GM19468 (cell line): Measurements from ENCODE around the gene DCP1B.

Source experiments
- ATAC-seq: cut with Tn5 transposase; IDR thresholded peaks from one replicate; pipeline ENCODE4 v1.9.1; 2021; ENCODE audit warnings: mild to moderate bottlenecking, moderate library complexity, moderate number of reproducible peaks; ENCODE audit not compliant: unreplicated experiment; ENCODE audit errors: extremely low read depth

DCP1B gene

DNA sequence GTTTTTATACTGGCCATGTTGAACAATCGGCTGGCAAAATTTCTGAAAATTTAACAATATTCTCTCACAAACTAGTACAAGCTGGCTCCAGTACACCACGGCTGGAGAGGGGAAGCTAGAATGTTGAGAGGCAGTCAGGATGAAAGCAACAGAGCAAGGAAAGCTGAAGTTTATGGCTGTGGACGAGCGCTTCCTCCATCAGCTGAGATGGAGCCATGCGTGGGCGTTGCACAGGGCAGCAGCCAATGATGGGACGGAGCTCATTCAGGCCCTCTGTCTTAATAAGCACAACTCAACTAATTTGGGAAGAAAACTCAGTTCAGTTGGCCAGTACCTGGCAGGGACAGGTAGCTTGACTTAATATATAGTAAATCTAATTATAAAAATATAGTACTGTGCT lies 14.1 kb upstream of the DCP1B start:
- no peak for ATAC-seq

DNA sequence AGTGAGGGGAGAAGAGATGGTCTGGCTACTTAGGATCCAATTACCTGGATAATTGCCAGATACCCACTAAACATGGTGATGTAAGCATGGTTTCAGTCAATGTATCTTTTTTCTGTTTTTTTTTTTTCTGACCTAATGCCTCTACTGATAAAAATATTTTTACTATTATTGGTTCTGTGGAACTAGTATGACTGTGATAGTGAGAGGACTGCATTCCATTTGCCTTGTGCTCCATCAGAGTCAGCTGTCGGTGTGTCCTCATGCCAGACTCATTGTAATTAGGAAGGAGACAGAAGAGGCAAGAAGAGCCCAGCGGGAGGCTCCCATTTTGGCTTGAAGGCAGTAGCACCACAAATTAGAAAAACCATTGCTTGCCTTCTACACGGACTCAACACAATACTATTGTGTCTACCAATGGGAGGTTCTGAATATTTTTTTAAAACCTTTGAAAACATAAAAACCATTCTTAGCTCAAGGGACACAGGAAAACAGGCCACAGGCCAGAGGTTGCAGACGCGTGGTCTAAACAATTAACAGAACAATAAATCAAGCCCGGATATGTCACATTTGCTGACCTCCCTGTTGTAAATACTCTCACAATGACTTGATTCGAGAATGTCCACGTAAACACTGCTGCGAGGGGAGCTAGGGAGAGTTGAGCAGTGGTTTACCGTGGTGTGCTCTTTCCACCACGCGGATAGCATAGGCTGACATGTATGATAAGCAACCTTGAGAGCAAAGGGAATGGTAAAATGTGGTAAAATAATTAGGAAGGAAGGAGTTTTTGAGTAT lies 13.5 kb upstream of the DCP1B start:
- ATAC-seq, result no peak

DNA sequence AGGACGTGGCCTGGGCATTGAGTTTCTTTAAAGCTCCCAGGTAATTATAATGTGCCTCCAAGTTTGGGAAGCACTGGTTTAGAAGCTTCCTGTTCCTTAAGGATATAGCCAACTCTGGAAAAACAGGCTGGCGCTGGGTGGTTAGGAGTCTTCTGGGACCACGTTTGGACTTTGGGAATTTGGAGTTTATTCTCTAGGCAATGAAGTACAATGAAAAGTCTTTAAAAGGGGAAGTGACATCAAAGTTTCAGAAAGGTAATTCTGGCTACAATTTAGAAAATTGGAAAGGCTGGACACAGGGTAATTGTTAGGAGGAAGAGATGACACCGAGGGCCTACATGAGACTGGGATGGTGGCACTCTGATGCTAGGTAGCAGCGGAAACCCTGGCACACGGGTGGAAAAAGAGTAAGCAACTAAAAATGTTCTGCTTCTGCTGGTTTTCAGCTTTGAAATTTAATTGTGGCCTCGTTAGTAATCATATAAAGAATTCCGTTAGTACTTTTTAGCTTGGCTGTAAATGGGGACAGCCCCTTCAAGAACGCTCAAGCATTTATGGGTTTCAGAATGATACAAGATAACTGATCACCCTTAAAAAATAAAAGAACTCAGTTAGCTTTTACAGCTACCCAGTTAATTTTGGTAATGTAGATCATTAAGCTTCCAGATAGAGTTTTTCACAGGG lies 12.7 kb upstream of the DCP1B start:
- no peak for ATAC-seq

DNA sequence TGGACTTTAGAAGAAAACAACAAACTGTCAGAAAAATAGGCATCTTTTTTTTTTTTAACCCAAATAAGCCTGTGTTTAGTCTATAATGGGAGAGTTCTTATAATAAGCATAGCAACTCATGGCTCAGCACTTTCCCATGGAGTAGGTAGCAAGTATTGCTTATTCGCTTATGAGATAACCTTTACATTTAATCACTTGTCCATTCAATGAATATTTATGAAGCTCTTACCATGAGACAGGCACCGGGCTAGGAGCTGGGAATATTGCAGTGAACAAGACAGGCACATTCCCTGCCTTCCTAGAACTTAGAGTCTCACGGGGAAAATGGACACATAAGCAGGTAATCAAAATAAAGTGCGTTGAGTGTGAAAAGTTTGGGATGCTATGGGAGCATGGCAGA lies 10.0 kb upstream of the DCP1B start:
- ATAC-seq, result no peak

DNA sequence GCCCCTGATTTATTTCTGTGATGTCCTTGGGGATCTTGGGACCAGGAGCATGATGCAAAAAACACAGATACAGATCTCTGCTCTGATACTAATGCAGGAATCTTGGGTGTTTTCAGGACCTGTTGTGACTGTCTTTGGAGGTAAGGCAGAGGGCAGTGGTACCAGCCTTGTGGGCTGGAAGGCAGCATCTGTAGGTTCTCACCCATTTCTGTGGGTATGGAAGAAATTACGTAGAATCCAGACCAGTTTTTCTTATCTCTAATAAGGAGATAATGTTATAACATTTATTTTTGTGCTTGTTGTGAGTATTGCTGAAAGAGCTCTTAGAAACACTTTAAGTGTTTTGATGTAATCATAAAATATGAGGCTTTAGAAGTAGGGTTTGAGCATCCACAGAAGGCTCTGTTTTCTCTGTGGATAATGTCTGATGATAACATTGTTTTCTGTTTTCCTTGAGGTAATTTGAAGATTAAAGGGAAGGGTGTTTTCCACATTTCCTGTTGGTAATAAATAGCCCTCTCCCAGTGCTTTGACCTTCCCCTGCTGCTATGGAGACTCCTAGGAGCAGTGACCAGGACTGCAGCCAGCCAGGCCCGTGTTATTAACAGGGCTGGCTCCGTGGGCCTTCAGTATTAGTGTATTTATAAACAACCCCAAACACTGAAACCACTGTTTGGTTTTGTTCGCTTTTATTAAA lies 9.4 kb upstream of the DCP1B start:
- ATAC-seq, result no peak

DNA sequence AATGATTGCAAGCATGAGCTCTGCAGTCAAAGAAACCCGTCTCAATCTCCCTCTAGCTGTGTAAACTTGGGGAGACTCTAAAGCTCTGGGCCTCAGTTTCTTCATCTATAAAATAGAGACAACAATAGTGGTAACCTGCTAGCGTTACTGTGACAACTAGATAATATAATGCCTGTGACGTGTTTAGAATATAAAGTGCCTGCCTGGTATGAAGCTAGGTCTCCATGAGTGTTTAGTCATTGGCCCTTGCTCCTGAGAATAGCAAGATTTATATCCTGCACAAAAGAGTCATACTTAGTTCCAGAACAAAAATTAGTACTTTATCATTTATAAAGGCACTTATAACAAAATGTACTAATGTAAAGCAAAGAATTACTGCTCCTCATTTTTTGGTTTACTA lies 8.8 kb upstream of the DCP1B start:
- ATAC-seq, result no peak

DNA sequence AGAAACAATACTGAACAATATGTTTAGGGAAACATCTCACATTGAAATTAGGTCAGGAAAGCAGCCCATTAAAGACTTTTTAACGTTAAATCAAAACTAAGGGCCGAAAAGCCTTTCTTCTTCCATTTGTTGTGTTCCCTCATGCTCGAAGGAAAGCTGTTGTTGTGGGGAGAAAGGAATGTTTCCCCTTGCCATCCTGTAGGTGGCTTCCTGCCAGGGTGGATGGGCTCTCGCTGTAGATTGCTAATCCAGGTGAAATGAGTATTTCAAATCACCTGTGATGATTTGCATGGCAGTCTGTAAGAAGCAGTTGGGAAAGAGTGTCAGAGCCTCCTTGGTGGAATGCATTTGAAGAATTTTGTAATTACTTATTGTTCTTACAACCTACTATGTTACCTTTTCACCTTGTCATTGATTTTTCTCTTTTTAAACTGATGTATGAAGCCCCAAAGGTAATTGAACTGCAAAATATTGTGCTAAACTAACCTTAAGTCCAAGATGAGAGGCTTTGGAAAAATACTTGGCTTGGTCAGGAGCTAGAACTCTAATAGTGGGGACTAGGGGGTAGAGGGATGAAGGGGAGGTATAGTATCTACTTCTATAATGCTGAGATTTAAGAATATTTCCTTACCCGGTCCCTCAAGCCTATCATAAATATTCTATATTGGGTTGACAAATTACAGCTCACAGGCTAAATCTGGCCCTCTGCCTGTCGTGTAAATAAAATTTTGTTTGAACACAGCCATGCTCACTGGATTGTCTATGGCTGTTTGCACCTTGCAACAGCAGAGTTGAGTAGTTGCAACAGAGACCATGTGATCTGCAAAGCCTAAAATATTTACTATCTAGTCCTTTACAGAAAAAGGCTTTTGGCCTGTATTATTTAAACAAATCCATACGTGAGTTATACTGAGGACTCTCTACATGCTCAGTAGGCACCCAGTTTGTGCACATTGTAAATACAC lies 7.7 kb upstream of the DCP1B start:
- no peak for ATAC-seq

DNA sequence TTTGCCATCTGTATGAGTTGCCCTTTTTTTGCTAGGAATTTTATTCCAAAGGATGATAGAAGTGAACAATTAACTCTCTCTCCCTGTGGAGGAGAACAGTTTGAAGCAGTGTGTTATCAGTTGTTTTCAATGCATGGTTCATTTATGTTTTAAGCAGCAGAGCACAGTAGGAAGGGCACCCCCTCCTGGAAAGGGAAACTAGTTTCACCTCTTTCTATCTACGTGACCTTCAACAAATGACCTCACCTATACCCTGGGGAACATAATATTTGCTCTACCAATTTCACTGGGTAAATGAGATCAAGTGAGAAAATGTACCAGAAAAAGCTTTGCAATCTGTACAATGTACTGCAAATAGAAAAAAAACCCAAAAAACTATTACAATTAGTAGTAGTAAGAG lies 5.4 kb upstream of the DCP1B start:
- ATAC-seq, result no peak

DNA sequence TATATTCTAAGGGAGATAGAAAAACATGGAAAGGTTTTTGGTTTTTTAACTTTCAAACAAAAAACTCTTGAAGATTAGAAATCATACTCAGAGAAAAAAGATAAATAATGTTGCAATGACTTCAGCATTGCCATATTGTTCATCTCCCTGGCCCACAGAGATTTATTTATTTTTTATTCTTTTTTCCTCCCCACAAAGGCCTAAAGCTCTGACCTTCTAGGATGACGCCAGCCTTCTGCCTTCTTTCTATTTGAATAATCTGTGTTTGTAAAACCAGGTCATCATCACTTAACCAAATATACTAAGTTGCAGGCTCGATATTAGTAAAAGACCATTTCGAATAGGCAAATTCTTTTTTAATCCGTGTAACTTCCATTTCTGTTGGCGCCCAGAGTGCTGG lies 4.4 kb upstream of the DCP1B start:
- ATAC-seq, result no peak

DNA sequence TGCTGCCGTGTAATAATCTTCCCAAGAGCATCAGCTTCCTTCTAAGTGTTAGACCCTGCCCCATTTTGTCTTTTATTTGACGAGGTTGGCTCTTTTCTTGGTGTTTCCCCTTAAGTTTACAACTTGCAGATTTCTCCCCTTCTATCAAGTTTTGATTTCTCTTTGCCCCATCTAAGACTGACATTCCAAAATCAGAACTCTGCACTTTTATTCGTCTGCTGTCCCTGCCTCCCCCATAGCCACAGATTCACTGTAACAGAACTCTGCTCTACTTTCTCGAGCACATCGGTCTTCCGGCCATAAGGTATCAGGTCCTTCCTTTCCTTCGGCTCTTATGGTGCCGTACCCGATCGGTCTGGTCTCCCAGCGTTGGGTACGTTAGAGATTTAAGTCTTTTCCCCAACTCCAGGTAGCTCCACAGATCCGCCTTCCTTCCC lies 563 bp downstream of the DCP1B start:
- ATAC-seq, result no peak

DNA sequence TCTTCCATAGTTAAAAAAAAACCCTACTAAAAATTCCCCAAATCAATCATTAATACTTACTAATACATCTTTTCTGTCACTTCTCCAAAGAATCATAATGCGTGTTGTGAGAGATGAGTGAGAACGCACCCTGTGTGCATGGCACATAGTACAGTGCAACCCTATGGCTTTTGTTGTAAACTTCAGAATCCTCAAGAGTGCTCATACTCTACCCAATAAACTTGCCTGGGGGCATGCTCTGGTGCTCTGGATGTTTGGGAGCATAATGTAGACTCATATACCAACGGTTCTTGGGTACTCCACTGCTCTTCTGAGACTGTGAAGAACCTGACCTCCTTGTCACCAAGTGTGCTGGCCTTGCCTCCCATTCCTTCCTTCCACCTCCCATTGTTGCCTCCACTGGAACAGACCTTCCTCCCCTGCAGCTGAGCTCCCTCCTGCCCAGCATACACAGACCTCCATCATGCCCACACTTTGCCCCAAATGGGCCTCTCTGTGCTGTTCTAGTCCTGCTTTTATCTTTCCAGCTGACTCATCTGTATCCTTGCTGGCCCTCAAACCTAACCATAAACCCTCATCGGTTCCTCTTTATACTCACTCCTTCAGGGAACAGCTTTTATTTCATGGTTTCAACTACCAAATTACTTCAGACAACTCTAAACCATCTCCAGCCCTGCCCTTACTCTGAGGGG lies 8.9 kb downstream of the DCP1B start:
- ATAC-seq, result no peak

DNA sequence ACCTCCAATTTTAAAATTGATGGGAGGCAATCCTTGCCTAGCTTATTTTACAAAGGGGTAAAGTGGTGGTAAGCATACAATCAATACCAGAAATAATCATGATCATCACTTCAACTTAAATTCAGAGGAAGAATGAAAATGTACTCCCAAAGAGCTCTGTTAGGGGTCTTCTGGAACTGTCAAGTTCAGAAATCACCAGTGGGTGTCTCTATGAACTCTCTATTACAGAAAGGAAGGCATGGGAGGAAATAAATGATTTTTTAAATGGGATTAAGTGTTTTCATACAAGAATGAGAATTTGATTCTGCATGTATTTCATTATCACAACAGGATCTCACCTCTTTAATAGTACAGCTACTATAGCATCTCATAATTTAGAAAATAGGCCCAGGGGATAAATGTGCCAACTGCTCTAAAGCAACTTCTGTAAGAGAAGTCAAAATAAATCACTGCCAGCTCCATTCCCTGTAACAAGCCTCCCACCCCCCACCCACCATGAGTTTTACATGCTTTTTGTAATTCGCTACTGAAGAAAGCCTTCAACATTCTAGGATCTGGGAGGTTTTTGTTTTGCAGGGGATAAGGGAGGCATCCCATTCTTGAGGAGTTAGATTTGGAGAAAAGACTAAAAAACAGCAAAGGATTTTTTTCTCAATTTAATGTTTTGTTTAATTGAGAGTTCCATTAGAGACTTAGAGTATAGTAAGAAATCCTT lies 9.7 kb downstream of the DCP1B start:
- ATAC-seq, result no peak

DNA sequence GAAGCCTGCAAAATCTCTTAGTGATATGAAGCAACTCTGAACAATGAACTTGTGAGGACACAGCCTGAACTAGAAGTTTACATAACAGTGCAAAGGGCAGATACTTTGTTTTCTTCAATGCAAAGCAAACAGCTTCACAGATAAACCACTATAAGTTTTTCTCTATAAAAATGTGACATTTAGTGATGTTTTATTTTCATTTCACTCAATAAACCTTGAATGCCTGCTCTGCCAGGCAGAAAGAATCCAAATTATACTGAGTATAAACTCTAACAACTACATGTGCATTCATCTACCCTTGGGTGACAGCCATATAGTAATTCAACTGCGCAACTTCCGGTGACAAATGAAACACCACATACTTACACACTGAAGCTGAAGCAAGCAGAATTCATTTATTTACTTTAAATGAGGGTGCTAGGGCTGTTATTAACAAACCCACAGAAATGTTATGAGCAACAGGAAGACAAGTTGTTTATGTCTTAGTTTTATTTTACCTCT lies 10.3 kb downstream of the DCP1B start:
- no peak for ATAC-seq

DNA sequence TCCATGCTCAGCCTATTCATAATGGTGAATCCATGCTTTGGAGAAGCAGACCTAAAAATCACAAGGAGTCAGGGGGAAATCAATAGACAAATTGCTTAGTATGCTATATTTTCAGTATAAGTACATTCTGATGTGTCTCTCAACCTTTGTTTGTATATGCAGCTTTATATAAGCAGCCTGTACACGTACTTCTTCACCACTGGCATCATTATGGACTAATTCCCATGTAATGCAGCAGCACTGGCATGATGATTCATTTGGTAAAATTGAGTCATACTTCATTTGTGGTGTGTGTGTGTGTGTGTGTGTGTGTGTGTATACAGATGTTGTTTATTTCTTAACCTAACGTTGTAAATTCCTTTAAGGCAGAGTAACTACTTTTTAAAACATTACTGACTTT lies 10.9 kb downstream of the DCP1B start:
- ATAC-seq, result no peak

DNA sequence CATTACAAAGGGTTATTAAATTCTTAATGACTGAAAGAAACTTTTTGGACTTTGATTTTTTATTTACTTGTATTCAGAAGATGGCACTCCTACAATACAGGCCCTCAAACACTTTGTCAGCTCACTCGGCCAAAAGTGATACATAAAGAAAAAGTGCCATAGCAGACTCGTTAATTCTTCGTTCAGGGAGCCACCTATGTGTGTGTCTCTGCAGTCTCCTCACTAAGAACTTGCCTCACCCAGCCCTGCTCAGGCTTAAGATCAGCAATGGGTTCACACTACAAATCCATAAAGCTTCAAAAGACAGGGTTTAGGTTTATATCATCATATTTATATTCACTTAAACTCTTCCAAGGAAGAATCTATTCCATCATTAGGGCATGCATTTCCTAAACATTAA lies 11.5 kb downstream of the DCP1B start:
- ATAC-seq, result no peak

DNA sequence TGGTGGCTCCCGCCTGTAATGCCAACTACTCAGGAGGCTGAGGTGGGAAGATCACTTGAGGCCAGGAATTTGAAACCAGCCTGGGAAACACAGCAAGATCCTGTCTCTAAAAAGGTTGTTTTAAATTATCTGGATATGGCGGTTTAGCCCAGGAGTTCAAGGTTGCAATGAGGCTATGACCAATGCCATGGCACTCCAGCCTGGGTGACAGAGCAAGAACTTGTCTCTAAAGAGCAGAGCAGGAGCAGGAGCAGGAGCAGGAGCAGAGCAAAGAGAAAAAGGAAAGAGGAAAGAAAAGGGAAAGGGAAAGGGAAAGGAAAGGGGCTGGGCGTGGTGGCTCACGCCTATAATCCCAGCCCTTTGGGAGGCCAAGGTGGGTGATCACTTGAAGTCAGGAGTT lies 15.1 kb downstream of the DCP1B start:
- ATAC-seq, result no peak

DNA sequence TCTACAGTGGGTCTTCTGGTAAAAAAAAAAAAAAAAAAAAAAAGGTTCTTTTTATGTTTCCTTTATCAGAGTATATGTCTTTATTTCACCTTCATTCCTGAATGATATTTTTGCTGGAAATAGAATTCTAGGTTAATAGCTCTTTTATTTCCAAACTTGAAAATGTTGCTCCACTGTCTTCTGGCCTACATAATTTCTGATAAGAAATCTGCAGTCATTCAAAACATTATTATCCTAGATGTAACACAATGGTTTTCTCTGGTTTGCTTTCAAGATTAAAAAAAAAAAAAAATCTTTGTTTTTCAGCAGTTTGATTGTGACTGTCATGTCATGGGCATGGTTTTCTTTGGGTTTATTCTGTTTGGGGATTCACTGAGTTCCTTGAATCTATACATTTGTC lies 19.5 kb downstream of the DCP1B start:
- no peak for ATAC-seq

DNA sequence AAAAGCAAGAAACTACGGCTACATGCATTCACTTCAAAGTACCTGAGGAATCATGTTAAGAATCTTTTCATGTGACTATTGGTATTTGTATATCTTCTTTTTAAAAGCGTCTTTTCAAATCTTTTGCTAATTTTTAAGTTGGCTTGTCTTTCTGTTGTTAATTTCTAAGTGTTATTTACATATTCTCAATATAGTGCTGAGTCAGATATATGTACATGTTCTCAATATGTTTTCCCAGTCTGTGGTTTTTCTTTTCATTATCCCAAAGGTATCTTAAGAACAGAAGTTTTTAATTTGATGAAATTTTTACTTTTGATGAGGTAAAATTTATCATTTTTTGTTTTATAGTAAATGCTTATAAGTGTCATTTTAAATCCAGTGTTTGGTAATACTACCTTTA lies 24.0 kb downstream of the DCP1B start:
- no peak for ATAC-seq
